Thoracic aorta (tissue), 2 donors: Measurements from ENCODE around the gene FAM110A. TPM values are rescaled to one million over a fixed set of nuclear protein-coding genes. Genes with fewer than 3 reads are reported as not detected.

Experiments
- ATAC-seq: fragments of 150-250 bp; one replicate; pipeline ENCODE4 v1.8.0; 2017; ENCODE audit warnings: low read depth; ENCODE audit not compliant: insufficient number of reproducible peaks, low FRiP score
- DNase-seq: peaks from one replicate; pipeline ENCODE4 v3.0.0-alpha.2; 2020; ENCODE audit warnings: low spot score
- H3K27ac ChIP-seq, 2 donors: fragments of 200-600 bp; sonication (generic); 1 replicate in 1 of 2; 2 replicates in 1 of 2; pipeline ENCODE4 v1.5.1; 2016; ENCODE audit warnings: mild to moderate bottlenecking in 2 of 2, moderate library complexity in 2 of 2
- H3K27me3 ChIP-seq: fragments of 200-600 bp; sonication (generic); replicated peaks from 2 replicates; pipeline ENCODE4 v1.6.0; 2016; ENCODE audit warnings: mild to moderate bottlenecking; ENCODE audit not compliant: insufficient read depth
- H3K36me3 ChIP-seq: fragments of 200-600 bp; sonication (generic); one replicate; pipeline ENCODE4 v1.5.1; 2016
- H3K4me1 ChIP-seq, 2 donors: fragments of 200-600 bp; sonication (generic); 1 replicate in 1 of 2; 2 replicates in 1 of 2; pipeline versions ENCODE4 v1.5.1 to v1.6.0; 2016; ENCODE audit warnings: low read depth in 2 of 2, mild to moderate bottlenecking in 1 of 2; ENCODE audit not compliant: control insufficient read depth in 1 of 2
- H3K4me3 ChIP-seq: fragments of 200-600 bp; sonication (generic); 2 replicates; pipeline ENCODE4 v1.5.1; 2016; ENCODE audit warnings: mild to moderate bottlenecking
- H3K9me3 ChIP-seq: fragments of 200-600 bp; sonication (generic); 2 replicates; pipeline ENCODE4 v1.5.1; 2016
- total RNA-seq, 2 donors: library from RNA; depleted of rRNA; stranded (reverse); fragments of >200 nt; gene quantifications; one replicate each; pipeline versions ENCODE4 v1.1.0 to v1.2.3, GENCODE V29; 2016
- TF ChIP-seq, protein P1 (sequence below): fragments of 200-600 bp; sonication (generic); IDR thresholded peaks from one replicate; pipeline ENCODE4 v1.5.1; 2019; ENCODE audit warnings: antibody characterized with exemption

FAM110A gene
- total RNA-seq, 2 donors from 2014 or later = 0.81 to 3.5 TPM

DNA sequence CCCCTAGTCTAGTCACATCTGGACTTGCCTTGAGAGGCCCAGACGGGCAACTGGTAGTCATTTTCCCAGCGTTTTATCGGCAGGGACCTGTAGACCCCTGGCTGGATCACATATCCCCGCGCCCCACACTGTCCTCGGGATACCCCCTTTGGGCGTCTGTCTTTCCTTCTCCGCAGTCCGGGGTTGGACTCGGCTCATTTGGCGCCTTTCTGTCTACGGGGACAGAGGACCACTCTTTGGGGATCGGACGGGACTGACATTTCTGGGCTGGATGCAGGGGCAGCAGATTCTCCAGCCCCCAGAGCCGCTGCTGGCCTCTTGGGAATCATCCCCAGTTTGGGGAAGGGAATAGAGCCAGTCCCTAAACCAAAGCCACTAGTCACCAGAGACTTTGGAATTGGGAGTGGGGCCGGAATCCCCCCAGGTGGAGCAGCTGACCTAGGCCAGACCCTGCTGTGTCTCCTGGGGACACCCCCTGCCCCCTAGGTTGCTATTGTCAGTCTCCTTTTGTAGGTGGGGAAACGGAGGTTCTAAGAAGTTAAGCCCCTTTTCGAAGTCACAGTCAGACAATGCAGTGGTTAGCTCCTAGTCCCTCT, 734 bp downstream of the FAM110A start:
- Histone ChIP-seq H3K9me3 (no peaks in the 10 kb centered on the region), H3K4me3 (peak overlapping the region; percentile 88), H3K4me1 (peaks cover 7 to 11% of the 10 kb centered on the region in 2 donors), H3K27me3 (no peaks in the 10 kb centered on the region), H3K27ac (peak overlapping the region in 1 of 2 donors; percentile 72), H3K36me3 (no peaks in the 10 kb centered on the region)
- ATAC-seq (no peak), DNase-seq (no peak)
- TF ChIP-seq, protein P1, sequence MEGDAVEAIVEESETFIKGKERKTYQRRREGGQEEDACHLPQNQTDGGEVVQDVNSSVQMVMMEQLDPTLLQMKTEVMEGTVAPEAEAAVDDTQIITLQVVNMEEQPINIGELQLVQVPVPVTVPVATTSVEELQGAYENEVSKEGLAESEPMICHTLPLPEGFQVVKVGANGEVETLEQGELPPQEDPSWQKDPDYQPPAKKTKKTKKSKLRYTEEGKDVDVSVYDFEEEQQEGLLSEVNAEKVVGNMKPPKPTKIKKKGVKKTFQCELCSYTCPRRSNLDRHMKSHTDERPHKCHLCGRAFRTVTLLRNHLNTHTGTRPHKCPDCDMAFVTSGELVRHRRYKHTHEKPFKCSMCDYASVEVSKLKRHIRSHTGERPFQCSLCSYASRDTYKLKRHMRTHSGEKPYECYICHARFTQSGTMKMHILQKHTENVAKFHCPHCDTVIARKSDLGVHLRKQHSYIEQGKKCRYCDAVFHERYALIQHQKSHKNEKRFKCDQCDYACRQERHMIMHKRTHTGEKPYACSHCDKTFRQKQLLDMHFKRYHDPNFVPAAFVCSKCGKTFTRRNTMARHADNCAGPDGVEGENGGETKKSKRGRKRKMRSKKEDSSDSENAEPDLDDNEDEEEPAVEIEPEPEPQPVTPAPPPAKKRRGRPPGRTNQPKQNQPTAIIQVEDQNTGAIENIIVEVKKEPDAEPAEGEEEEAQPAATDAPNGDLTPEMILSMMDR = no peak

DNA sequence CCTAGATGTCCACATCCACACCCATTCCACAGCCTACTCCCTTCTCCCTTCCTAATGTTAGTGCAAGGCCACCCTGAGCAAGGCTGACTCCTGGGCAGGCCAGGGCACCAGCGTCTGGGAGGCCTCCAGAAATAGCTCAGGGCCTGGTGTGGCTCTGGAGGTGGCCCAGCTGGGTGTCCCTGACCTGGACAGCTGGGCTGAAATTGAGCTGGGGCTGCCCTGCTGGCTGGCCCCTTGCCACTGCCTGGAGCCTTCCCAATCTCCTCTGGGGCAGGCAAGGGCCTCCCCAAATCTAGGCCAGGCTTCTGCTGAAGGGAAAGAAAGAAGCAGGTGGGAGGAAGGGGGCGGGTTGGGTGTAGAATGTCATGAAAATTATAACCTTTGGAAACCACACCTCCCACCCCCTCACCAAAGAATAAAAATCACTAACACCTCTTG, 2.1 kb downstream of the FAM110A start:
- Histone ChIP-seq H3K4me3 (no peak overlapping the region), H3K36me3 (no peaks in the 10 kb centered on the region), H3K27me3 (no peaks in the 10 kb centered on the region), H3K4me1 (peaks cover 8 to 11% of the 10 kb centered on the region in 2 donors), H3K27ac (no peak overlapping the region), H3K9me3 (no peaks in the 10 kb centered on the region)
- DNase-seq (no peak), ATAC-seq (no peak)
- TF ChIP-seq, protein P1 = no peak

DNA sequence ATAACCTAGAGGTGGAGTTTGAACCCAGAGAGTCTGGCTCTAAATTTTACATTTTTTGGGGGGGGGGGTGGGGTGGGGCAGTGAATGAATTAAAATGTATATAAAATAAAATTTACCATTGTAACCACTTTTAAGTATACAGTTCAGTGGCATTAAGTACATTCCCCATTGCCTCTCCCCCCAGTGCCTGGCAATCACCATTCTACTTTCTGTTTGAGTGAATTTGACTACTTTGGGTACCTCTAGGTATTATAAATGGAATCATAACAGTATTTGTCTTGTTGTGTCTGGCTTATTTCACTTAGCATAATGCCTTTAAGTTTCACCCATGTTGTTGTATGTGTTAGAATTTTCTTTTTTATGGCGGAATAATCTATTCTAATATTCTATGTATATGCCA, 2.7 kb downstream of the FAM110A start:
- DNase-seq = no peak
- Histone ChIP-seq H3K9me3 (no peaks in the 10 kb centered on the region), H3K36me3 (no peaks in the 10 kb centered on the region), H3K4me1 (peaks cover 11 to 14% of the 10 kb centered on the region in 2 donors), H3K4me3 (no peak overlapping the region), H3K27ac (no peak overlapping the region), H3K27me3 (no peaks in the 10 kb centered on the region)
- TF ChIP-seq, protein P1 = no peak
- ATAC-seq = no peak

DNA sequence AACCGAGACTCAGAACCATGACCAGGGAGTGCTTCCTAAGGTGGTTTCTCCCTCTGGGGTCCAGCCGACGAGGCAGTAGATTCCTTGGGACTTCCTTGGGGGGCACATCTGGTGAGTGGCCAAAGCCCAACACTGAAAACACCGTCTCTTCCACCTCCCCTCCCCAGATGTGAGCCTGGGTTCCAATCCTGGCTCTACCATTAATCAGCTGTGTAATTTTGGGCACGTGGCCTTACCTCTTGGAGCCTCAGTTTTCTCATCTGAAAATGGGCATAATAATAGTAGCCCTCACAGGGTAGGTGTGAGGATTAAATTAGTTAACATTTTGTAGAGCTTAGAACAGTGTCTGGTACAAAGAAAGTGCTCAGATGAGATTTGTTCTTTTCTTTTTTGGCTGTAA, 5.5 kb downstream of the FAM110A start:
- Histone ChIP-seq H3K27ac (no peak overlapping the region), H3K4me3 (no peak overlapping the region), H3K36me3 (no peaks in the 10 kb centered on the region), H3K9me3 (no peaks in the 10 kb centered on the region), H3K4me1 (peaks cover 11 to 23% of the 10 kb centered on the region in 2 donors), H3K27me3 (no peaks in the 10 kb centered on the region)
- DNase-seq = no peak
- TF ChIP-seq, protein P1 = no peak
- ATAC-seq = no peak

DNA sequence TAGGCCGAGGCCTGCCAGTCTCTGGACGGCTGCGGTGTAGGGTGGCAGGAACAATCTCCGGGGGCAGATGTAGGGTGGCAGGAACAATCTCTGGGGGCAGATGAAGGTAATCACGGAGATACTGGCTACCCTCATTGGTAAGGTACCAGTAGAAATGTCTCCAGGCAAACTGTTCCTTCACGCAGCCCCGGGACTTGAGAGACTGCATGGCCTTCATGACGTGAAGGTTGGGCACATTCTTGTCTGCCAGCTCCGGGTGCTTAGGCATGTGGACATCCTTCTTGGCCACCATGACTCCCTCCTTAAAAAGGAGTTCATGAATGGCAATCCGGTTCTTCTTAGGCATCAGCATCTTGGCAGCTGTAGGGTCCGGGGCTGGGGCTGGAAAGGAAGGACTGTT, 6.1 kb downstream of the FAM110A start:
- H3K27ac ChIP-seq = no peak overlapping the region
- H3K4me1 ChIP-seq = peaks cover 9 to 23% of the 10 kb centered on the region in 2 donors
- no peak for DNase-seq
- no peaks in the 10 kb centered on the region for H3K9me3 ChIP-seq
- no peaks in the 10 kb centered on the region for H3K36me3 ChIP-seq
- H3K4me3 ChIP-seq = no peak overlapping the region
- no peak for ATAC-seq
- H3K27me3 ChIP-seq = no peaks in the 10 kb centered on the region
- TF ChIP-seq, protein P1 = no peak
